Effector CD4-positive, alpha-beta T cell (primary cell): ENCODE measurements around the gene SMG9.

Experiments used
- DNase-seq: peaks from one replicate; pipeline ENCODE4 v3.0.0-alpha.2; 2020

SMG9 gene

GRCh38 chr19:43719918-43720317 lies 34.8 kb downstream of the SMG9 start:
- no peak for DNase-seq

DNA sequence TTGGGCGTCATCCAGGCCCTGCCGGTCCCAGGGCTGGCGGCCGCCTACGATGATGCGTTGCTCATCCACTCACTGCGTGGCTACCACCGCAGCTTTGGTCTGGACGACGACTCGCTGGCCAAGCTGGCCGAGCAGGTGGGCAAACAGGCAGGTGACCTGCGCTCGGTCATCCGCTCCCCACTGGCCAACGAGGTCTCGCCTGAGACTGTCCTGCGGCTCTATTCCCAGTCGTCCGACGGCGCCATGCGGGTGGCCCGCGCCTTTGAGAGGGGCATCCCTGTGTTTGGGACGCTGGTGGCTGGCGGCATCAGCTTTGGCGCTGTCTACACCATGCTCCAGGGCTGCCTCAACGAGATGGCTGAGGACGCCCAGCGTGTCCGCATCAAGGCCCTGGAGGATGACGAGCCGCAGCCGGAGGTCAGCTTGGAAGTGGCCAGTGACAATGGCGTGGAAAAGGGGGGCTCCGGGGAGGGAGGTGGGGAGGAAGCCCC lies 35.3 kb downstream of the SMG9 start:
- DNase-seq: no peak

GRCh38 chr19:43718627-43719377 lies 36.0 kb downstream of the SMG9 start:
- DNase-seq: no peak

GRCh38 chr19:43715776-43716175 lies 39.0 kb downstream of the SMG9 start, which contains the start of gene IRGC:
Gene IRGC, plus strand, starts transcription at chr19:43716076. Its CDS starts 2,483 bp downstream, at chr19:43718559.
- DNase-seq: no peak

DNA sequence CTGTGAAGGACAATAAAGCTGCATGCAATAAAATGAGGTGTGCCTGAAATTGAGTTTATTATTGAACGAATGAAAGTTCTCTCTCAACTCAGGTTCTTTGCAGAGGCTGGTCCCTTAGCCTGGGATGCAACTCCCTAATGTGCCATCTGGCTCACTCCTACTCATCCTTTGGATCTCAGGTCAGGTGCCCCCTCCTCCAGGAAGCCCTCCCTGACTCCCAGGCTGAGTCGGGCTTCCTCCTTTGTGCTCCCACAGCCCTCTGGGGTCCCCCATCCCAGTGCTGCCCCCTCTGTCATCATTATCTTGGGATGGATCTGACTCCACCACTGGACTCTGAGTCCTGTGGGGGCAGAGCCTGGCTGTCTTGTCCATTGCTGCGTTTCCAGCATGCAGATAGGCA lies 41.6 kb downstream of the SMG9 start:
- DNase-seq: no peak

DNA sequence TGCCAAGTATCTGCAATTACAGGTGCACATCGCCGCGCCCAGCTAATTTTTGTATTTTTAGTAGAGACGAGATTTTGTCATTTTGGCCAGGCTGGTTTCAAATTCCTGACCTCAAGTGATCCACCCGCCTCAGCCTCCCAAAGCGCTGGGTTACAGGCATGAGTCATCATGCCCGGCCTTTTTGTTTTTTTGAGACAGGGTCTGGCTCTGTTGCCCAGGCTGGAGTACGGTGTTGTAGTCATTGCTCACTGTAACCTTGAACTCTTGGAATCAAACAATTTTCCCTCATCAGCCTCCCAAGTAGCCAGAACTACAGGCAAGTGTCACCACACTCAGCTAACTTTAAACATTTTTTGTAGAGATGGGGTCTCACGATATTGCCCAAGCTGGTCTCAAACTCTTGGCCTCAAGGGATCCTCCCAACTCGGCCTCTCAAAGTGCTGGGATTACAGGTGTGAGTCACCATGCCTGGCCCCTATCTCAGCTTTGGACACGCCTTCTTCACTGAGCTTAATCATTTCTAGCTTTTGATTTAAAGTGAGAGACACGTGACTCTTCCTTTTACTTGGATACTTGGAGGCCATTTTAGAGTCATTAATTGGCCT lies 42.9 kb downstream of the SMG9 start:
- no peak for DNase-seq

- no peak for DNase-seq
These were observed 46.0 kb downstream of the SMG9 start for GRCh38 chr19:43708716-43709115.

GRCh38 chr19:43707158-43707712 lies 47.5 kb downstream of the SMG9 start:
- no peak for DNase-seq

GRCh38 chr19:43705729-43706128 lies 49.0 kb downstream of the SMG9 start:
- DNase-seq: no peak

DNA sequence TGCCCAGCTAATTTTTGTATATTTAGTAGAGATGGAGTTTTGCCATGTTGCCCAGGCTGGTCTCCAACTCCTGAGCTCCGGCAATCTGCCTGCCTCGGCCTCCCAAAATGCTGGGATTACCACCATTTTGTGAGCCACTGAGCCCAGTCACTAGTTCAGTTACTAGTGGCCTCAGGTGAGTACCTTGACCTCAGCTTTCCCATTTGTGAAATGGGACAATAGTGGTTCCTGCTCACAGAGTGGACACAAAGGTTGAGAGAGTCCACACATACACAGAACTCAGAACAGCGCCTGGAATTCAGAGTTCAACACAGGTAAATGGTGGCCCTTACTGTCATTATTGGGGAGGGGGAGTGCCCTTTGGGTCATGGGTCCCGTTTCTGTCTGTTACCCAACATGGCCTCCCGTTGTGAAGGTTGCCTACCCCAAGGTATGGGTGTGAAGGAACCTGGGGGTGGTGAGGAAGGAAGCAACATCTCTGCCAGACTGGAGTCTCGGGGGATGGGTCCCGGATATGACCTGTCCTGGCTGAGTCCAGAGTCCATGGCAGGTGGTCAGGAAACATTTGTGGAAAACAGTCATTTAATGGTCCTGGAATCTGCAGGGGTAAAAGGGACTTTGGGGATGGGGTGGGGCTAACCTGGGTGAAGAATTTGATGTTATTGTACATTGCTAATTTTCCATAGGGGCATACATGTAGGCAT lies 50.6 kb downstream of the SMG9 start:
- no peak for DNase-seq

DNA sequence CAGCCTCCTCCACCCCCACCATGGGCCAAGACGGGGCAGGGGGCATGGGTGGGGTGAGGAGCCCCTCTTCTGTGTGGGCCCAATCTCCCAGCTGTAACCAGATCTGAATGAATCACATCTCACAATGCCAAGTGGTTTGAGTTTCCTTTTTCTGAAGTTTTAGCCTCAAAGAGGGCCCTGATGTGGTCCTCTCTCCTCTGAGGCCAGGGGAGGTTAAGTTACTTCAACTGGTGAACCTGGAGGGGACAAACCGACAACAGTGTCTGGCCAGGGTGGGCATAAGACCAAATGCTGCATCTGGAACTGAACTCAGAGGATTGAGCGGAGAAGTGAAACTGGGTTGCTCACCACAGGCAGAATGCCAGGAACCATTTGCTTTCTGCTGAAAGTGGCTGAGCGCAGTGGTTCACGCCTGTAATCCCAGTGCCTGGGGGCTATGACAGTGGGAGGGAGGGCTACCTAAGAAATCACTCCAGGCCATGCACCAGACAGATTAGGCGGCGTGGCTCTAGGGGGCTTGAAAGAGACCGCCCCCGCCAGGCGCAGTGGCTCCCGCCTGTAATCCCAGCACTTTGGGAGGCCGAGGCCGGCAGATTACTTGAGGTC lies 54.3 kb downstream of the SMG9 start:
- DNase-seq: no peak

GRCh38 chr19:43699506-43700394 lies 55.0 kb downstream of the SMG9 start:
- no peak for DNase-seq

DNA sequence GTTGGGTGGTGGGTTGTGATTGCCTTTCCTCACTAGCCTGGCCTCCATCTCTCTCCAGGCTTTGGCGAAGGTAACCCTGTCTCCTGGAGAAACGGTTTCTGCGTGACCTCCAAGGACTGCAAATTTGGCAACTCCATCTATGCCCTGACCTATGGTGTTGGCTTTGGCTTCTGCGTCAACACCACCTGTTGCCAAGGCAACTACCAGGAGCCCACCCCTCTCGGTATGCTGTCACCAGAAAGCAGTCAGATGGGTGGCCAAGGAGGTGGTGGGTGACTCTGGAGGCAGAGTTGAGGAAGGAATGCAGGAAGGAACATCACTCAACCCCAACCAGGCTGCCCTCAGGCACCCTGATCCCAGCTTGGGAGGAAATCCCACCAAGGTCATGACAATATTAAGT lies 57.5 kb downstream of the SMG9 start:
- DNase-seq: no peak

GRCh38 chr19:43695985-43696704 lies 58.6 kb downstream of the SMG9 start:
- DNase-seq: no peak

- no peak for DNase-seq
These were observed 60.2 kb downstream of the SMG9 start for GRCh38 chr19:43694553-43694952.

GRCh38 chr19:43692877-43693276 lies 61.9 kb downstream of the SMG9 start:
- DNase-seq: no peak

DNA sequence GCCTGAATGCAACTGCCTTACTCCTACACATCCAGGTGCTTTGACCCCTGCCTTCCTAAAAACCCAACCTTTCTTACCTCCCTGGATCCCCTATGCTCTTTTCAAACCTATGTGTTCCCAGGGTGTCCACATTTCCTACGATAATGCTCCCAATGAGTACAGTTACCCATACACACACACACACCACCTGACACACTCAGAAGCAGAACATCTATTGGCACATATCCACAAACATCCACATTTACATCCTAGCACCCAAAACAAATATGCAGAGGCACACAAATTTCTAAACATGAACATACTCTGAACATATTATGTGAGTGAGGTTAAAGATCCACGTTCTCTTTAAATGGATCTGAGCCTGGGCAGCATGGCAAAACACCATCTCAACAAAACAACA lies 62.4 kb downstream of the SMG9 start:
- no peak for DNase-seq

DNA sequence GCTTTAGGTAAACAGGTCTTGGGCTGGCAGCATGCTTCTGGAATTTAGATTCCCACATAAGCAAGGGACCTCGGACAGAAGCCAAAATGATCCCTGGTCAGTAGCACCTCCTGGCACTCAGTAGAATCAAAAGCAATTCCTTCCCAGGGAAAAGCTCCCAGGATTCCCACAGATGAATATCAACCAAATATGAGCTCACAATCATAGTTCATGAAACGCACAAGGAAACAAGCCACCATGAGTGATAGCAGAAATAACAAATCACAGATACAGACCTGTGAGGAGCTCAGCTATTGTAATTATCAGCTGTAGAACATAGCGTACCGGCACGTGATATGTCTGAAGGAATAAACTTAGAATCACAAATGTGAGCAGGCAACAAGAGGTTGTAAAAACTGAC lies 63.0 kb downstream of the SMG9 start:
- DNase-seq: no peak

- DNase-seq: no peak
These were observed 63.9 kb downstream of the SMG9 start for GRCh38 chr19:43690890-43691289.

DNA sequence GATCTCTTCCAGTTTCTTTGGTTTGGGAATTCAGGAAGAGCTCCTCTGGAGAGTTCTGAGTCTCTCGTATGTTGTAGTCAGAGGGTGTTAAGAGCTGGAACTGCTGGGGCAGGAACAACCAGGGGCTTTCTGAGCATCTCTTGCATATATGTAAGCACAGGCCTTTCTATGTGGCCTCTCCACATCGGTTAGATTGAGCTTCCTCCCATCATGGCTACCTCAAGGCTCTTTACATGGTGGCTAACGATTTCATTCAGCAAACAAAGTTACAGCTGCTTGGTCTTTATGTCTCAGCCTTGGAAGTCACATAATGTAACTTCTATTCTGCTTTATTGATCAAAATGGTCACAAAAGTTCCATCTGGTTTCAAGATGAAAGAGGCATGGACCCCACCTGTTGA lies 64.3 kb downstream of the SMG9 start:
- no peak for DNase-seq

DNA sequence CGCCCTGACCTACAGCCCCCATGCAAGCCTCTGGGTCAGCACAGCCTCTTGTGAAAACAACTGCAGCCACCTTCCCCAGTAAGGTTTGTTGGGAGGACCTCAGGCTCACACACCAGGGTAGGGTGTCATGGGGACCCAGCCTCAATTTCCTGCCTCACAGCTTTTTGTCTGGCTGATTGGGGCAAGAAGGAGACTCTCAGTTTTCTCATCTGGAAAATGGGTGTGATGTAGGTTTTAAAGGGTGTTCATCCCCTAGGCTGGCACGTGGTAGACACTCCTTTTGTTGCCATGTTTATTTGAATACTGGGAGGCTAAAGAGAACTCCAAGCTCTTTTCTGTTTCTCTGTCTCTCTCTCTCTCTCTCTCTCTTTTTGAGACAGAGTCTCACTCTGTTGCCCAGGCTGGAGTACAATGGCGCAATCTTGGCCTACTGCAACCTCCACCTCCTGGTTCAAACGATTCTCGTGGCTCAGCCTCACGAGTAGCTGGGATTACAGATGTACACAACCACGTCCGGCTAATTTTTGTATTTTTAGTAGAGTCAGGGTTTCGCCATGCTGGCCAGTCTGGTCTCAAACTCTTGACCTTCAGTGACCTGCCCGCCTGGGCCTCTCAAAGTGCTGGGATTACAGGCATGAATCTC lies 66.6 kb downstream of the SMG9 start:
- DNase-seq: no peak
